WTC11 (cell line): ENCODE data around the gene ITGAV.

Source experiments
- ZNF416 ChIP-seq: fragments of 250-450 bp; sonication (Bioruptor Pico); IDR thresholded peaks from 2 replicates; pipeline ENCODE4 v1.9.0; 2021; ENCODE audit warnings: mild to moderate bottlenecking, inconsistent platforms
- TF ChIP-seq, protein P1 (sequence below): fragments of 200-600 bp; IDR thresholded peaks from 2 replicates; pipeline ENCODE4 v1.8.0; 2022; ENCODE audit warnings: antibody characterized with exemption
- TF ChIP-seq, protein P2 (sequence below): sonication (generic); formaldehyde crosslinking; conservative IDR thresholded peaks from 2 replicates; pipeline ENCODE4 v1.8.1; 2023; ENCODE audit warnings: mild to moderate bottlenecking, low read depth, missing genetic modification reagents, moderate library complexity

- TF ChIP-seq, protein P1, sequence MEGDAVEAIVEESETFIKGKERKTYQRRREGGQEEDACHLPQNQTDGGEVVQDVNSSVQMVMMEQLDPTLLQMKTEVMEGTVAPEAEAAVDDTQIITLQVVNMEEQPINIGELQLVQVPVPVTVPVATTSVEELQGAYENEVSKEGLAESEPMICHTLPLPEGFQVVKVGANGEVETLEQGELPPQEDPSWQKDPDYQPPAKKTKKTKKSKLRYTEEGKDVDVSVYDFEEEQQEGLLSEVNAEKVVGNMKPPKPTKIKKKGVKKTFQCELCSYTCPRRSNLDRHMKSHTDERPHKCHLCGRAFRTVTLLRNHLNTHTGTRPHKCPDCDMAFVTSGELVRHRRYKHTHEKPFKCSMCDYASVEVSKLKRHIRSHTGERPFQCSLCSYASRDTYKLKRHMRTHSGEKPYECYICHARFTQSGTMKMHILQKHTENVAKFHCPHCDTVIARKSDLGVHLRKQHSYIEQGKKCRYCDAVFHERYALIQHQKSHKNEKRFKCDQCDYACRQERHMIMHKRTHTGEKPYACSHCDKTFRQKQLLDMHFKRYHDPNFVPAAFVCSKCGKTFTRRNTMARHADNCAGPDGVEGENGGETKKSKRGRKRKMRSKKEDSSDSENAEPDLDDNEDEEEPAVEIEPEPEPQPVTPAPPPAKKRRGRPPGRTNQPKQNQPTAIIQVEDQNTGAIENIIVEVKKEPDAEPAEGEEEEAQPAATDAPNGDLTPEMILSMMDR, result no peak
- TF ChIP-seq, protein P2, sequence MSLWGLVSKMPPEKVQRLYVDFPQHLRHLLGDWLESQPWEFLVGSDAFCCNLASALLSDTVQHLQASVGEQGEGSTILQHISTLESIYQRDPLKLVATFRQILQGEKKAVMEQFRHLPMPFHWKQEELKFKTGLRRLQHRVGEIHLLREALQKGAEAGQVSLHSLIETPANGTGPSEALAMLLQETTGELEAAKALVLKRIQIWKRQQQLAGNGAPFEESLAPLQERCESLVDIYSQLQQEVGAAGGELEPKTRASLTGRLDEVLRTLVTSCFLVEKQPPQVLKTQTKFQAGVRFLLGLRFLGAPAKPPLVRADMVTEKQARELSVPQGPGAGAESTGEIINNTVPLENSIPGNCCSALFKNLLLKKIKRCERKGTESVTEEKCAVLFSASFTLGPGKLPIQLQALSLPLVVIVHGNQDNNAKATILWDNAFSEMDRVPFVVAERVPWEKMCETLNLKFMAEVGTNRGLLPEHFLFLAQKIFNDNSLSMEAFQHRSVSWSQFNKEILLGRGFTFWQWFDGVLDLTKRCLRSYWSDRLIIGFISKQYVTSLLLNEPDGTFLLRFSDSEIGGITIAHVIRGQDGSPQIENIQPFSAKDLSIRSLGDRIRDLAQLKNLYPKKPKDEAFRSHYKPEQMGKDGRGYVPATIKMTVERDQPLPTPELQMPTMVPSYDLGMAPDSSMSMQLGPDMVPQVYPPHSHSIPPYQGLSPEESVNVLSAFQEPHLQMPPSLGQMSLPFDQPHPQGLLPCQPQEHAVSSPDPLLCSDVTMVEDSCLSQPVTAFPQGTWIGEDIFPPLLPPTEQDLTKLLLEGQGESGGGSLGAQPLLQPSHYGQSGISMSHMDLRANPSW (CRISPR knock-in tag), result no peak
- TF ChIP-seq ZNF416 (CRISPR knock-in tag), result no peak
Observed at GRCh38 chr2:186576614-186577013, 13.2 kb upstream of the ITGAV start.
